Gastrocnemius medialis (tissue), 4 donors: Measurements from ENCODE around the gene EDN3.

ENCODE experiments used
- POLR2A ChIP-seq, 2 donors: fragments of 450-650 bp; IDR thresholded peaks; one replicate each; pipeline ENCODE4 v1.6.1; 2017; ENCODE audit warnings: antibody characterized with exemption in 2 of 2, mild to moderate bottlenecking in 2 of 2, moderate library complexity in 2 of 2
- TF ChIP-seq, protein P1 (sequence below), 5 experiments: fragments of 450-650 bp in 3 of 5; fragments of 200-600 bp in 2 of 5; sonication (generic) in 2 of 5; IDR thresholded peaks in 4 of 5; conservative IDR thresholded peaks in 1 of 5; 1 replicate in 4 of 5; 2 replicates in 1 of 5; pipeline ENCODE4 v1.5.1; 2016 to 2019; ENCODE audit warnings: antibody characterized with exemption in 5 of 5, mild to moderate bottlenecking in 3 of 5, moderate library complexity in 3 of 5

DNA sequence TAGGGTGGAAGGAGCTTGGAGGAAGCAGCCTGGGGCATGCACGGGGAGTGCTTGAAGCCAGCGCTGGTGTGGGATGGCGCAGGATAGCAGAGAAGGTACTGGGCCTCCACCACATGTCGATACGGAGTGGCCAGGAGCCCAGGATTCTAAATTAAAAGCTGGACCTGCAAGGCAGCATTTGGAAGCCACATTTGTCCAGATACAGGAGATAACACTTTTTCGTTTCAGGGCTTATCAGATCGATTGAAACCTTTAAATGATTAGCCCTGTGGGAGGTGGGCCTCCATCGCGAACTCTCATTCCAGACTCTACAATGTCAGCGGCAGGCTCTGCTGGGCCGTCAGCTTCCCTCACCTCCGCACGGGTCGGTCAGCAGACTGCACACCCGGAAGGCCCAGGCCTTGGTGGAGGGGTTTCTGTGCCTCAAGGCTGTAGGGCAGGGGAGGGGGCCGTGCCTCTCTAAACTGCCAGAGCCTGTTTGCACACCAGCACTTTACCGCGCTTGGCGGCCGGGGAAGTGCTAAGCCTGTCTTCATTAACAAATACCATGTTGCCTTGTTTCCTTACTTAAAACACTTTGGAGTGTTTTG, 17.9 kb downstream of the EDN3 start:
- TF ChIP-seq, protein P1, sequence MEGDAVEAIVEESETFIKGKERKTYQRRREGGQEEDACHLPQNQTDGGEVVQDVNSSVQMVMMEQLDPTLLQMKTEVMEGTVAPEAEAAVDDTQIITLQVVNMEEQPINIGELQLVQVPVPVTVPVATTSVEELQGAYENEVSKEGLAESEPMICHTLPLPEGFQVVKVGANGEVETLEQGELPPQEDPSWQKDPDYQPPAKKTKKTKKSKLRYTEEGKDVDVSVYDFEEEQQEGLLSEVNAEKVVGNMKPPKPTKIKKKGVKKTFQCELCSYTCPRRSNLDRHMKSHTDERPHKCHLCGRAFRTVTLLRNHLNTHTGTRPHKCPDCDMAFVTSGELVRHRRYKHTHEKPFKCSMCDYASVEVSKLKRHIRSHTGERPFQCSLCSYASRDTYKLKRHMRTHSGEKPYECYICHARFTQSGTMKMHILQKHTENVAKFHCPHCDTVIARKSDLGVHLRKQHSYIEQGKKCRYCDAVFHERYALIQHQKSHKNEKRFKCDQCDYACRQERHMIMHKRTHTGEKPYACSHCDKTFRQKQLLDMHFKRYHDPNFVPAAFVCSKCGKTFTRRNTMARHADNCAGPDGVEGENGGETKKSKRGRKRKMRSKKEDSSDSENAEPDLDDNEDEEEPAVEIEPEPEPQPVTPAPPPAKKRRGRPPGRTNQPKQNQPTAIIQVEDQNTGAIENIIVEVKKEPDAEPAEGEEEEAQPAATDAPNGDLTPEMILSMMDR (IDR thresholded peaks at IDR 0.05 in 4 of 5, conservative IDR thresholded peaks at IDR 0.05 in 1 of 5), result no peak
- no peak for TF ChIP-seq POLR2A (IDR thresholded peaks at IDR 0.05)
